Measurements from ENCODE around the gene RRAGA.

DNA sequence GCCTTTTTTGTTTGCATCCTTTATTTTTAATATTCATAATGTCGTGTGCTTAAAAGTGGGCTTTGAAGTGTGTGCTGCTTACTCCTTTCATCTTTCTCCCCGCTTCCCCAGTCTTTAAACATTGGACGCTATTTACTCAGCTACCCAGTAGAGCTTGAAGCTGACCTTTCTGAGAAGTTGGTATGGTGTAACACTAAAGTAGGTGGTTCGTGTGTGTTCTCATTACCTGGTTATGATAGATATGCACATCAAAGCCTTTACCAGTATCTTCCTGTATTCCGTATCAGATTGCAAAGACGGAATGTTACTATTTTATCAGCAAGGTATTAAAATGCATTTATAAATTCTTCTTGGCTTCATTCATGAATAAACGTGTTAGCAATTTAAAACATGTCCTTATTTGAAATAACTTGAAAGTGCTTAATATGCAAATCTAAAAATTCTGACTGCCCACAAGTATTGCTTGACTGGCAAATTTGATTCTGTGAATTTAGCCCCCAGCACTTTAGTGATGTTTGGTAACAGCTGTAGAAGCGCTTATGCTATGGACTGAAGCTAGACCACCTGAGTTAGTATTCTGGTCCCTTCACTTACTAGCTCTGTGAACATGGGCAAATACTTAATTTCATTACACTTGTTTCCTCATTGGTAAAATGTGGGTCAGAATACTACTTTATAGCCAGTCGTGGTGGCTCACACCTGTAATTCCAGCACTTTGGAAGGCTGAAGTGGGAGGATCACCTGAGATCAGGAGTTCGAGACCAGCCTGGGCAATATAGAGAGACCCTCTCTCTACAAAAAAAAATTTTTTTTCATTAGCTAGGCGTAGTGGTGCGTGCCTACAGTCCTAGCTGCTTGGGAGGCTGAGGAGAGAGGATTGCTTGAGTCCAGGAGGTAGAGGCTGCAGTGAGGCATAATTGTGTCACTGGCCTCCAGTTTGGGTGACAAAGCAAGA is 1.7 kb downstream of the RRAGA start:
- TF ChIP-seq, protein P1, sequence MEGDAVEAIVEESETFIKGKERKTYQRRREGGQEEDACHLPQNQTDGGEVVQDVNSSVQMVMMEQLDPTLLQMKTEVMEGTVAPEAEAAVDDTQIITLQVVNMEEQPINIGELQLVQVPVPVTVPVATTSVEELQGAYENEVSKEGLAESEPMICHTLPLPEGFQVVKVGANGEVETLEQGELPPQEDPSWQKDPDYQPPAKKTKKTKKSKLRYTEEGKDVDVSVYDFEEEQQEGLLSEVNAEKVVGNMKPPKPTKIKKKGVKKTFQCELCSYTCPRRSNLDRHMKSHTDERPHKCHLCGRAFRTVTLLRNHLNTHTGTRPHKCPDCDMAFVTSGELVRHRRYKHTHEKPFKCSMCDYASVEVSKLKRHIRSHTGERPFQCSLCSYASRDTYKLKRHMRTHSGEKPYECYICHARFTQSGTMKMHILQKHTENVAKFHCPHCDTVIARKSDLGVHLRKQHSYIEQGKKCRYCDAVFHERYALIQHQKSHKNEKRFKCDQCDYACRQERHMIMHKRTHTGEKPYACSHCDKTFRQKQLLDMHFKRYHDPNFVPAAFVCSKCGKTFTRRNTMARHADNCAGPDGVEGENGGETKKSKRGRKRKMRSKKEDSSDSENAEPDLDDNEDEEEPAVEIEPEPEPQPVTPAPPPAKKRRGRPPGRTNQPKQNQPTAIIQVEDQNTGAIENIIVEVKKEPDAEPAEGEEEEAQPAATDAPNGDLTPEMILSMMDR (IDR thresholded peaks at IDR 0.05; ENCODE audit: insufficient read depth, low read depth, low read length): no peak
- TF ChIP-seq EZH2 (IDR thresholded peaks at IDR 0.05; ENCODE audit: insufficient read depth, low read length): no peak

Data from astrocyte (in vitro differentiated cells and primary cell).